Peyer's patch (tissue), 4 donors: ENCODE measurements around the gene ASAP2. TPM values are rescaled to one million over a fixed set of nuclear protein-coding genes. Genes with fewer than 3 reads are reported as not detected.

Source experiments
- DNase-seq, 3 donors: peaks; one replicate each; pipeline ENCODE4 v3.0.0-alpha.2; 2017 to 2019
- H3K27ac ChIP-seq, 4 donors: fragments of 200-600 bp; sonication (generic); one replicate each; pipeline ENCODE4 v1.5.1; 2016 to 2019
- H3K27me3 ChIP-seq, 2 donors: fragments of 200-600 bp; sonication (generic); one replicate each; pipeline ENCODE4 v1.5.1; 2019
- H3K36me3 ChIP-seq, 3 donors: fragments of 200-600 bp; sonication (generic); one replicate each; pipeline ENCODE4 v1.5.1; 2016 to 2019
- H3K4me1 ChIP-seq, 4 donors: fragments of 200-600 bp; sonication (generic); one replicate each; pipeline ENCODE4 v1.5.1; 2016 to 2019
- H3K4me3 ChIP-seq, 4 donors: fragments of 200-600 bp; sonication (generic); 1 replicate in 3 of 4; 2 replicates in 1 of 4; pipeline ENCODE4 v1.5.1; 2016 to 2019; ENCODE audit warnings: mild to moderate bottlenecking in 1 of 4
- H3K9me3 ChIP-seq, 4 donors: fragments of 200-600 bp; sonication (generic); one replicate each; pipeline ENCODE4 v1.5.1; 2016 to 2019; ENCODE audit warnings: mild to moderate bottlenecking in 1 of 4
- CTCF ChIP-seq, 6 experiments: fragments of 450-650 bp in 4 of 6; fragments of 200-600 bp in 2 of 6; sonication (generic) in 1 of 6; IDR thresholded peaks; one replicate each; pipeline ENCODE4 v1.5.1; 2017 to 2019; ENCODE audit warnings: antibody characterized with exemption in 6 of 6, mild to moderate bottlenecking in 3 of 6, moderate library complexity in 1 of 6
- POLR2A ChIP-seq, 2 donors: fragments of 450-650 bp; IDR thresholded peaks; one replicate each; pipeline ENCODE4 v1.5.1; 2017; ENCODE audit warnings: antibody characterized with exemption in 2 of 2, mild to moderate bottlenecking in 2 of 2, moderate library complexity in 2 of 2
- total RNA-seq, 4 donors: library from RNA; depleted of rRNA; stranded (reverse); fragments of >200 nt; gene quantifications; one replicate each; pipeline ENCODE4 v1.1.0, GENCODE V29; 2016

The ASAP2 gene
- total RNA-seq, 4 donors from 2014 or later, result 30.6 to 59.4 (median 37.8) TPM

- H3K27ac ChIP-seq, result peak overlapping the region in 2 of 4 donors; percentile 51 to 58
- peaks cover 0 to 42% (median 5%) of the 10 kb centered on the region in 4 donors for H3K4me1 ChIP-seq
- DNase-seq, result no peak
- H3K9me3 ChIP-seq, result no peaks in the 10 kb centered on the region
- TF ChIP-seq POLR2A (IDR thresholded peaks at IDR 0.05) (no peak), CTCF (IDR thresholded peaks at IDR 0.05) (no peak)
- H3K36me3 ChIP-seq, result no peaks in the 10 kb centered on the region
- H3K27me3 ChIP-seq, result no peaks in the 10 kb centered on the region
- no peak overlapping the region for H3K4me3 ChIP-seq
Observed at GRCh38 chr2:9236045-9236344, 29.4 kb downstream of the ASAP2 start.

GRCh38 chr2:9236867-9237266 is 30.3 kb downstream of the ASAP2 start:
- H3K36me3 ChIP-seq, result no peaks in the 10 kb centered on the region
- H3K27ac ChIP-seq, result peak overlapping the region in 1 of 4 donors; percentile 2
- DNase-seq, result no peak
- TF ChIP-seq POLR2A (IDR thresholded peaks at IDR 0.05) (no peak), CTCF (IDR thresholded peaks at IDR 0.05) (no peak)
- H3K4me1 ChIP-seq, result peaks cover 0 to 39% (median 5%) of the 10 kb centered on the region in 4 donors
- H3K9me3 ChIP-seq, result no peaks in the 10 kb centered on the region
- no peak overlapping the region for H3K4me3 ChIP-seq
- H3K27me3 ChIP-seq, result no peaks in the 10 kb centered on the region

GRCh38 chr2:9237831-9238230 is 31.2 kb downstream of the ASAP2 start:
- Histone ChIP-seq H3K9me3 (no peaks in the 10 kb centered on the region), H3K27me3 (no peaks in the 10 kb centered on the region), H3K27ac (no peak overlapping the region), H3K4me1 (peaks cover 0 to 35% (median 5%) of the 10 kb centered on the region in 4 donors), H3K4me3 (no peak overlapping the region), H3K36me3 (no peaks in the 10 kb centered on the region)
- no peak for DNase-seq
- no peak for TF ChIP-seq POLR2A (IDR thresholded peaks at IDR 0.05)
- no peak for TF ChIP-seq CTCF (IDR thresholded peaks at IDR 0.05)

- TF ChIP-seq POLR2A (IDR thresholded peaks at IDR 0.05) (no peak), CTCF (IDR thresholded peaks at IDR 0.05) (no peak)
- H3K27me3 ChIP-seq, result no peaks in the 10 kb centered on the region
- no peaks in the 10 kb centered on the region for H3K36me3 ChIP-seq
- DNase-seq, result no peak
- no peaks in the 10 kb centered on the region for H3K9me3 ChIP-seq
- H3K4me3 ChIP-seq, result no peak overlapping the region
- H3K27ac ChIP-seq, result no peak overlapping the region
- peaks cover 0 to 30% (median 5%) of the 10 kb centered on the region in 4 donors for H3K4me1 ChIP-seq
Observed at GRCh38 chr2:9238591-9239326, 32.1 kb downstream of the ASAP2 start.

GRCh38 chr2:9239616-9240015 is 33.0 kb downstream of the ASAP2 start:
- Histone ChIP-seq H3K4me1 (peaks cover 0 to 28% (median 5%) of the 10 kb centered on the region in 4 donors), H3K27ac (no peak overlapping the region), H3K9me3 (no peaks in the 10 kb centered on the region), H3K4me3 (no peak overlapping the region), H3K36me3 (no peaks in the 10 kb centered on the region), H3K27me3 (no peaks in the 10 kb centered on the region)
- no peak for DNase-seq
- TF ChIP-seq CTCF (IDR thresholded peaks at IDR 0.05) (no peak), POLR2A (IDR thresholded peaks at IDR 0.05) (no peak)
